Brain microvascular endothelial cell (primary cell): ENCODE measurements around the gene SDR9C7.

ENCODE experiments used
- DNase-seq: peaks from one replicate; pipeline ENCODE4 v3.0.0-alpha.2; 2020
- H3K27ac ChIP-seq: fragments of 250-450 bp; sonication (Bioruptor Pico); 2 replicates; pipeline ENCODE4 v1.5.1; 2020; ENCODE audit warnings: mild to moderate bottlenecking, moderate library complexity
- H3K27me3 ChIP-seq: fragments of 250-450 bp; sonication (Bioruptor Pico); replicated peaks from 2 replicates; pipeline ENCODE4 v1.5.1; 2020; ENCODE audit warnings: mild to moderate bottlenecking
- H3K36me3 ChIP-seq: fragments of 250-450 bp; sonication (Bioruptor Pico); replicated peaks from 2 replicates; pipeline ENCODE4 v1.5.1; 2020; ENCODE audit warnings: mild to moderate bottlenecking
- H3K4me3 ChIP-seq: 2 replicates; pipeline ENCODE4 v1.5.1; 2011; ENCODE audit warnings: low read depth, mild to moderate bottlenecking, control low read depth, low read length, moderate library complexity
- in situ Hi-C: cut with HindIII; loops from 2 replicates; pipeline ENCODE4 v1.10.0; 2017; ENCODE audit warnings: low sequenced_read_pairs, low pct_ligation_motif_present
- TF ChIP-seq, protein P1 (sequence below): IDR thresholded peaks from 2 replicates; pipeline ENCODE4 v1.5.1; 2011; ENCODE audit warnings: low read depth, mild to moderate bottlenecking, moderate library complexity, low read length, control low read depth, inconsistent platforms; ENCODE audit errors: missing control alignments

Gene SDR9C7

DNA sequence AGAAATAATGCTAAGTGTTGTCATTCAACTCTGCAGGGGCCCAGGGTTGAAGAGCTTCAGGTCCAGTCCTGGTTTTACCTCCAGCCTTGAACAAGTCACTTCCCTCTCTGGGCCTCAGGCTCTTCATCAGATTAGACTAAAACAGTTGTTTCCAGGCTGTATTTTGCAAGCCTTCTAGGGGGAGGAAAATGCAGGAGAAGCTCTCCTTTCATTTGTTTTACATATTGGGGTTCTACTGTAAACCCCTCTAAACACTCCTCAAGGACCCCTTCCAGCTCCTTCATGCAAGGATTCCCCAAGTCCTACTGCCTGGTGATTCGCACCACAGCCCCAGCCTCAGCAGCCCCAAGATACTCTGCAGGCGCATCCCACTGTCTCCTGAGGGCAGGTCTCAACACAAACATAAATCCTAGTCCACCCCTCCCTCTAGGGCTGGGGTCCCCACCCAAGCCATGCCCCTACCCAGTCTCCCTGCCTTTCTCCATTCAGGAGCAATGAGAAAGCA, 2.7 kb downstream of the SDR9C7 start:
- in situ Hi-C loops = no loop called here
- Histone ChIP-seq H3K27me3 (no peaks in the 10 kb centered on the region), H3K4me3 (no peak overlapping the region), H3K27ac (no peak overlapping the region), H3K36me3 (no peaks in the 10 kb centered on the region)
- TF ChIP-seq, protein P1, sequence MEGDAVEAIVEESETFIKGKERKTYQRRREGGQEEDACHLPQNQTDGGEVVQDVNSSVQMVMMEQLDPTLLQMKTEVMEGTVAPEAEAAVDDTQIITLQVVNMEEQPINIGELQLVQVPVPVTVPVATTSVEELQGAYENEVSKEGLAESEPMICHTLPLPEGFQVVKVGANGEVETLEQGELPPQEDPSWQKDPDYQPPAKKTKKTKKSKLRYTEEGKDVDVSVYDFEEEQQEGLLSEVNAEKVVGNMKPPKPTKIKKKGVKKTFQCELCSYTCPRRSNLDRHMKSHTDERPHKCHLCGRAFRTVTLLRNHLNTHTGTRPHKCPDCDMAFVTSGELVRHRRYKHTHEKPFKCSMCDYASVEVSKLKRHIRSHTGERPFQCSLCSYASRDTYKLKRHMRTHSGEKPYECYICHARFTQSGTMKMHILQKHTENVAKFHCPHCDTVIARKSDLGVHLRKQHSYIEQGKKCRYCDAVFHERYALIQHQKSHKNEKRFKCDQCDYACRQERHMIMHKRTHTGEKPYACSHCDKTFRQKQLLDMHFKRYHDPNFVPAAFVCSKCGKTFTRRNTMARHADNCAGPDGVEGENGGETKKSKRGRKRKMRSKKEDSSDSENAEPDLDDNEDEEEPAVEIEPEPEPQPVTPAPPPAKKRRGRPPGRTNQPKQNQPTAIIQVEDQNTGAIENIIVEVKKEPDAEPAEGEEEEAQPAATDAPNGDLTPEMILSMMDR = no peak
- peak; percentile 8 for DNase-seq

GRCh38 chr12:56930241-56930640, 4.0 kb downstream of the SDR9C7 start:
- in situ Hi-C loops = no loop called here
- TF ChIP-seq, protein P1 = no peak

DNA sequence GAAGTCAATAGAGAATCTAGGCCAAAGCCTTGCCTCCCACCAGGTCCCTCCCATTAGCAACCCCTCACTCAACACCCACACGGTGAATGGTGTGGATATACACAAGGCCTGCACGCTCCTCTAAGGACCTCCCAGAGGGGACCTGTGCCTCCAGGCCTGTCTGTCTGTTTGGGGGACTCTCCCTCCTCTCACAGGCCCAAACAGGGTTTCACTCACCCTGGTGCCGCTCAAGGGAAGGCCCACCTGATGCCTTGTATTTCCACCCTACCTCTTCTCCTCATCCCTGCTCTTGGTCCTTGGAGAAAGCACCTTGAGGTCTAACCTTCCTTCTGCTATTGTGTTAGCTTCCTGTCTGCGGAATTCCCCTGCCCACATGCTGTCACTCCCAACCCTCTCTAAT, 4.4 kb downstream of the SDR9C7 start:
- TF ChIP-seq, protein P1 = no peak
- Histone ChIP-seq H3K4me3 (no peak overlapping the region), H3K27ac (no peak overlapping the region), H3K36me3 (no peaks in the 10 kb centered on the region), H3K27me3 (no peaks in the 10 kb centered on the region)
- in situ Hi-C loops = no loop called here
- no peak for DNase-seq

More at GRCh38 chr12:56930241-56930640, 4.0 kb downstream of the SDR9C7 start:
- H3K27me3 ChIP-seq = no peaks in the 10 kb centered on the region
- no peaks in the 10 kb centered on the region for H3K36me3 ChIP-seq
- no peak overlapping the region for H3K4me3 ChIP-seq
- no peak overlapping the region for H3K27ac ChIP-seq
- no peak for DNase-seq

DNA sequence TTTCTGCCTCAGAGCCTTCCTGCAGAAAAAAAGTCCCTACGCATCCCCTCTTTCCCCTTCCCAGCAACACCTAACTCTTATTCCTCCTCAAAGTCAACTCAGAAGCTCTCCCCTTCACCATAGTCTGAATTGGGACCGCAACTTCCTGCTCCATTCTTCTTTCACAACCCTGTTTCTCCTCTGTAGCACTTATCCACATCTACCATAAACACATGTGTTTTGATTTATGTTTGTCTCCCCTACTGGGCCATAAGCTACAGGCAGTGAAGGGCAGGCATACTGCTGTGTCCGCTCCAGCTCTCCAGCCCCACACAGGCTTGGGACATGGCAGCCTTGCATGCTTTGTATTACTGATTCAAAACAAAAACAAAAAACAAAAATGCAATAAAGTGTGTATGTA, 5.9 kb downstream of the SDR9C7 start:
- no peak overlapping the region for H3K4me3 ChIP-seq
- in situ Hi-C loops = no loop called here
- TF ChIP-seq, protein P1 = no peak
- no peaks in the 10 kb centered on the region for H3K27me3 ChIP-seq
- no peak for DNase-seq
- H3K27ac ChIP-seq = no peak overlapping the region
- no peaks in the 10 kb centered on the region for H3K36me3 ChIP-seq

DNA sequence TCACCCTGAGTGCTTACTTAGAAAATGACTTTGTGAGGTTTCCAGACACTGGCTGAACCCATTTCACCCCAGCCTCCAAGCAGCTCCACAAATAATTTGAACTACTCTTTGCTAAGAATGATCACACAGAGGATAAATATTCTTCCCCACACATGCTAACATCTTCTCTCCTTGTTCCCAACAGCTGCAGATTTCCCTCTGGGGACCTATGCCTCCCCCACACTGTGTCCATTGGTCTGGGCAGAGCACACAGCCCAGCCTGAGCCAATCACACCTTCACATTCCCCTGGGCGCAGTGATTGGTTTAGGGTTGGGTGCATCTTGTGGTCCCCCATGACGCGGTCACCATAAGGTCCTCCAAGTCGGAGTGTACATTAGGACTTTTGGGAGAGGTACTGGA, 6.9 kb downstream of the SDR9C7 start:
- in situ Hi-C loops = no loop called here
- TF ChIP-seq, protein P1 = no peak
- H3K27ac ChIP-seq = no peak overlapping the region
- DNase-seq = no peak
- H3K36me3 ChIP-seq = no peaks in the 10 kb centered on the region
- H3K27me3 ChIP-seq = no peaks in the 10 kb centered on the region
- H3K4me3 ChIP-seq = no peak overlapping the region

DNA sequence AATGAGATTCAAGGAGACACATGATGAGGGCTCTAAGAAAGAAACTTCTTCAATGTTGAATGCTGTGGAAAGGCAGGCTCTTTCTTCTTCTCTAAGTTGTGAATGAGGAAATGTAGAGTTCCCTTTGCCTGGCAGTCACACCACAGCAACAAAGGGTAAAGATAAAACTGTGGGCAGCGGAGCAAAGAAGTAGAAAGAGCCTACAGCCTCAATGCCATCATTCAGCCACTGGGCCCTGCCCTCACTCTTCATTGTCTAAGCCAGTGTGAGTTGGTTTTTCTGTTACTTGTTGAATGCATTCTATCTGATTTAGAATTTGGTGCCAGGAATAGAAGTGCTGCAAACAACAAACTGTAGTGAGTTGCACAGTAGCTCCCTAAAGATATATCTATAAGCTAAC, 12.2 kb downstream of the SDR9C7 start:
- no peaks in the 10 kb centered on the region for H3K36me3 ChIP-seq
- no peak for DNase-seq
- TF ChIP-seq, protein P1 = no peak
- H3K4me3 ChIP-seq = no peak overlapping the region
- no peaks in the 10 kb centered on the region for H3K27me3 ChIP-seq
- H3K27ac ChIP-seq = no peak overlapping the region
- in situ Hi-C loops = no loop called here
